Osteocyte (in vitro differentiated cells): Measurements from ENCODE around the gene ESYT2. TPM values are rescaled to one million over a fixed set of nuclear protein-coding genes. Genes with fewer than 3 reads are reported as not detected.
A peak's percentile ranks its signal among the peaks of the same experiment; 100 is the strongest.

Experiments used
- DNase-seq: peaks from one replicate; pipeline ENCODE4 v3.0.0; 2021; ENCODE audit warnings: mixed read lengths; ENCODE audit not compliant: unreplicated experiment; ENCODE audit errors: extremely low spot score
- H3K27ac Mint-ChIP-seq: one replicate; pipeline ENCODE4 v1.8.0; 2021; ENCODE audit warnings: mild to moderate bottlenecking, mixed read lengths; ENCODE audit not compliant: unreplicated experiment
- H3K27me3 Mint-ChIP-seq: one replicate; pipeline ENCODE4 v1.8.0; 2021; ENCODE audit warnings: mixed read lengths; ENCODE audit not compliant: unreplicated experiment
- H3K36me3 Mint-ChIP-seq: one replicate; pipeline ENCODE4 v1.8.0; 2021; ENCODE audit warnings: mixed read lengths; ENCODE audit not compliant: unreplicated experiment
- H3K4me1 Mint-ChIP-seq: one replicate; pipeline ENCODE4 v1.8.0; 2021; ENCODE audit warnings: mixed read lengths; ENCODE audit not compliant: unreplicated experiment
- H3K4me3 Mint-ChIP-seq: one replicate; pipeline ENCODE4 v1.8.0; 2021; ENCODE audit warnings: mild to moderate bottlenecking, moderate library complexity, mixed read lengths; ENCODE audit not compliant: unreplicated experiment
- H3K9me3 Mint-ChIP-seq: one replicate; pipeline ENCODE4 v1.8.0; 2021; ENCODE audit warnings: mixed read lengths; ENCODE audit not compliant: unreplicated experiment
- total RNA-seq: library from RNA; stranded (reverse); gene quantifications from 2 replicates; pipeline ENCODE4 v1.2.1, GENCODE V29; 2021
- TF ChIP-seq, protein P1 (sequence below): fragments of 200-600 bp; sonication (generic); IDR thresholded peaks from 2 replicates; pipeline ENCODE4 v1.5.0; 2021; ENCODE audit warnings: antibody characterized with exemption, mild to moderate bottlenecking, moderate library complexity

Gene ESYT2
- total RNA-seq, 1 donor from 2014 or later, result 146 TPM

DNA sequence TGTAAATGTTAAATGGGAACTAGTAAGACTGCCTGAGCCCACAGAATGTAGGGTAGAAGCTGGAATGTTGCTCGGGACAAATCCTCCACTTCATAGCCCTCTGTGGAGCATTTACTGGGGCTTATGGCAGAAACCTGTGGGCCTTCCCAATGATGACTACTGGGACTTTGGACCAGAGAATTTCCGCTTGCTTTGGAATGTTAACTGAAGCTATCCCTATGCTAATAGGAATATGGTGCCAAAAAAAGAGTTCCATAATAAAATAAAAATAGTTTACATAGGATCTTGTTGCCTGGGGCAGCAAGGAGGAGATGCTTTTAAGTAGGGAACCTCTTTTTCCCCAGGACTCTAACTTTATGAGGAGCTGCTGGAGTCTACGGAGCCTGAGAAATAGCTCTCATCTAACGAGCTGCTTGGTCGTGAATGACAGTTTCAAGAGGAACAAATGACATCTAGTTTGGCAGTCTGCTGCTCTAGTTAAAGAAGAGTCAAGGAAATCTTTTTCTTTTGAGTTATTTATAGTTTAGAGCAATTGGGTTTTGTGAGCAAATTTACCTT lies 21.3 kb upstream of the ESYT2 start:
- H3K4me1 Mint-ChIP-seq, result peaks cover 4% of the 10 kb centered on the region
- no peak overlapping the region for H3K4me3 Mint-ChIP-seq
- TF ChIP-seq, protein P1, sequence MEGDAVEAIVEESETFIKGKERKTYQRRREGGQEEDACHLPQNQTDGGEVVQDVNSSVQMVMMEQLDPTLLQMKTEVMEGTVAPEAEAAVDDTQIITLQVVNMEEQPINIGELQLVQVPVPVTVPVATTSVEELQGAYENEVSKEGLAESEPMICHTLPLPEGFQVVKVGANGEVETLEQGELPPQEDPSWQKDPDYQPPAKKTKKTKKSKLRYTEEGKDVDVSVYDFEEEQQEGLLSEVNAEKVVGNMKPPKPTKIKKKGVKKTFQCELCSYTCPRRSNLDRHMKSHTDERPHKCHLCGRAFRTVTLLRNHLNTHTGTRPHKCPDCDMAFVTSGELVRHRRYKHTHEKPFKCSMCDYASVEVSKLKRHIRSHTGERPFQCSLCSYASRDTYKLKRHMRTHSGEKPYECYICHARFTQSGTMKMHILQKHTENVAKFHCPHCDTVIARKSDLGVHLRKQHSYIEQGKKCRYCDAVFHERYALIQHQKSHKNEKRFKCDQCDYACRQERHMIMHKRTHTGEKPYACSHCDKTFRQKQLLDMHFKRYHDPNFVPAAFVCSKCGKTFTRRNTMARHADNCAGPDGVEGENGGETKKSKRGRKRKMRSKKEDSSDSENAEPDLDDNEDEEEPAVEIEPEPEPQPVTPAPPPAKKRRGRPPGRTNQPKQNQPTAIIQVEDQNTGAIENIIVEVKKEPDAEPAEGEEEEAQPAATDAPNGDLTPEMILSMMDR, result no peak
- H3K27ac Mint-ChIP-seq, result no peak overlapping the region
- H3K9me3 Mint-ChIP-seq, result peaks cover 4% of the 10 kb centered on the region
- H3K36me3 Mint-ChIP-seq, result no peaks in the 10 kb centered on the region
- no peaks in the 10 kb centered on the region for H3K27me3 Mint-ChIP-seq
- DNase-seq, result no peak

GRCh38 chr7:158849768-158850544 lies 20.6 kb upstream of the ESYT2 start:
- H3K4me3 Mint-ChIP-seq, result no peak overlapping the region
- TF ChIP-seq, protein P1, result no peak
- no peaks in the 10 kb centered on the region for H3K36me3 Mint-ChIP-seq
- H3K27me3 Mint-ChIP-seq, result peaks cover under 1% of the 10 kb centered on the region
- no peak overlapping the region for H3K27ac Mint-ChIP-seq
- H3K9me3 Mint-ChIP-seq, result peaks cover 4% of the 10 kb centered on the region
- peaks cover 4% of the 10 kb centered on the region for H3K4me1 Mint-ChIP-seq
- no peak for DNase-seq

GRCh38 chr7:158849442-158849767 lies 20.1 kb upstream of the ESYT2 start:
- H3K4me3 Mint-ChIP-seq, result no peak overlapping the region
- TF ChIP-seq, protein P1, result no peak
- H3K27me3 Mint-ChIP-seq, result peaks cover 4% of the 10 kb centered on the region
- no peak for DNase-seq
- peaks cover 4% of the 10 kb centered on the region for H3K4me1 Mint-ChIP-seq
- H3K27ac Mint-ChIP-seq, result no peak overlapping the region
- H3K36me3 Mint-ChIP-seq, result no peaks in the 10 kb centered on the region
- peaks cover 4% of the 10 kb centered on the region for H3K9me3 Mint-ChIP-seq

- Mint-ChIP-seq H3K4me3 (no peak overlapping the region), H3K4me1 (peaks cover 11% of the 10 kb centered on the region), H3K27ac (peak overlapping the region; percentile 64), H3K27me3 (peaks cover 12% of the 10 kb centered on the region), H3K36me3 (no peaks in the 10 kb centered on the region), H3K9me3 (peaks cover 4% of the 10 kb centered on the region)
- TF ChIP-seq, protein P1, result no peak
- no peak for DNase-seq
Observed at GRCh38 chr7:158847451-158847866, 18.1 kb upstream of the ESYT2 start.

DNA sequence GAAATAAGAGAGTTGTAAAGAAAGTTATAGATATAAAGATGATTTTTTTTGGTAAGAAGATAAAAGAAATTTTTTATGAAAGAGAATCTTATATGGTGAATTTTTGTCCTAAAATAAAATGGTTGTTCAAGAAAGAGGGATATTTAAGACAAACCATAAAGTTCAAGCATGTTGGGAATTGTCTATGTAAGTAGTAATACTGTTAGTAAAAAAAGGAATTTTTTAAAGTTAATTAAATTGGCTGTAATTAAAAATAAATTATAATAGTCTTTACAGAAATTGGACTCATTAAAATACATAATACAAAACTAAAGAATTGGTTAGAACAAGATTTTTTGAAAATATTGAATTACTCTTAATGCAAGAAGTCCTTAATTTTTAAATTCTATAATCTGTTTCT lies 17.0 kb upstream of the ESYT2 start:
- Mint-ChIP-seq H3K4me3 (no peak overlapping the region), H3K27me3 (peaks cover 12% of the 10 kb centered on the region), H3K36me3 (no peaks in the 10 kb centered on the region), H3K9me3 (peaks cover 4% of the 10 kb centered on the region), H3K4me1 (peaks cover 11% of the 10 kb centered on the region), H3K27ac (no peak overlapping the region)
- no peak for DNase-seq
- TF ChIP-seq, protein P1, result no peak
